HepG2 (cell line): ENCODE results near the gene MED10. TPM values are rescaled to one million over a fixed set of nuclear protein-coding genes. Genes with fewer than 3 reads are reported as not detected.

Experiments used
- ATAC-seq: fragments of 200-7000 bp; cut with Tn5 transposase; 3 replicates; pipeline ENCODE4 v1.9.1; 2020; ENCODE audit warnings: mild to moderate bottlenecking, moderate library complexity
- BruUV-seq: library from RNA; stranded (reverse); fragments of 400-500 nt; replicated peaks from 2 replicates; lab custom pipeline; 2021; lab: Mats Ljungman, UMichigan
- CTCF ChIA-PET: fragments of 300-600 bp; formaldehyde crosslinking; extraction: SDS; loops from one replicate; lab custom pipeline; 2021; ENCODE audit warnings: low total read pairs, inconsistent platforms, low intra/inter-chr PET ratio; lab: Yijun Ruan, JAX
- POLR2A ChIA-PET: fragments of 350-600 bp; sonication (Branson Sonifier 250); formaldehyde crosslinking; loops from one replicate; lab custom pipeline; 2020; ENCODE audit warnings: antibody characterized with exemption, inconsistent platforms; lab: Yijun Ruan, JAX
- DNase-seq: peaks from one replicate; pipeline ENCODE4 v3.0.0-alpha.2; 2015; ENCODE audit warnings: low spot score
- FAIRE-seq: peaks from 3 replicates; lab custom pipeline; 2011; peaks lifted over from hg19 to GRCh38; lab: Jason Lieb, UNC
- H2AFZ ChIP-seq: one replicate; pipeline ENCODE4 v1.6.1; 2011; ENCODE audit warnings: low read length, inconsistent platforms
- H3K27ac ChIP-seq: fragments of 300-600 bp; 3 replicates; pipeline ENCODE4 v1.8.0; 2011; ENCODE audit warnings: mixed run types, mild to moderate bottlenecking, mixed read lengths, low read length, inconsistent platforms; ENCODE audit not compliant: insufficient read depth; ENCODE audit errors: extremely low read length
- H3K27me3 ChIP-seq, 2 experiments: fragments of 200-600 bp in 1 of 2; 2 replicates in 1 of 2; 3 replicates in 1 of 2; pipeline versions ENCODE4 v1.6.0 to v1.8.0; 2011; ENCODE audit warnings: low read length in 2 of 2, mild to moderate bottlenecking in 2 of 2, moderate library complexity in 2 of 2, inconsistent platforms in 1 of 2; ENCODE audit not compliant: insufficient read depth in 2 of 2, control insufficient read depth in 1 of 2
- H3K36me3 ChIP-seq, 2 experiments: fragments of 200-600 bp in 1 of 2; replicated peaks in 1 of 2; 2 replicates in 1 of 2; 3 replicates in 1 of 2; pipeline versions ENCODE4 v1.5.1 to v1.8.0; 2011; ENCODE audit warnings: low read length in 2 of 2, inconsistent platforms in 1 of 2; ENCODE audit not compliant: insufficient read depth in 2 of 2, control insufficient read depth in 1 of 2
- H3K4me1 ChIP-seq: 2 replicates; pipeline ENCODE4 v1.5.1; 2012; ENCODE audit warnings: low read length, inconsistent platforms; ENCODE audit not compliant: insufficient read depth
- H3K4me2 ChIP-seq: 2 replicates; pipeline ENCODE4 v1.6.0; 2011; ENCODE audit warnings: low read depth, low read length, inconsistent platforms
- H3K4me3 ChIP-seq, 3 experiments: fragments of 200-600 bp in 1 of 3; sonication (generic), shearing (Covaris generic) in 1 of 3; replicated peaks in 1 of 3; 2 replicates each; pipeline ENCODE4 v1.5.1; 2011 to 2016; ENCODE audit warnings: low read length in 3 of 3, inconsistent platforms in 2 of 3, low read depth in 2 of 3, mild to moderate bottlenecking in 2 of 3, control low read depth in 1 of 3, mixed read lengths in 1 of 3; ENCODE audit not compliant: insufficient read depth in 1 of 3
- H3K79me2 ChIP-seq: one replicate; pipeline ENCODE4 v1.6.1; 2011; ENCODE audit warnings: low read length, inconsistent platforms; ENCODE audit not compliant: insufficient read depth
- H3K9ac ChIP-seq: 2 replicates; pipeline ENCODE4 v1.6.0; 2011; ENCODE audit warnings: mild to moderate bottlenecking, low read depth, low read length, inconsistent platforms; ENCODE audit not compliant: insufficient read depth
- H3K9me3 ChIP-seq: 2 replicates; pipeline ENCODE4 v1.5.1; 2012; ENCODE audit warnings: mild to moderate bottlenecking, low read length
- H4K20me1 ChIP-seq: 2 replicates; pipeline ENCODE4 v1.6.0; 2011; ENCODE audit warnings: inconsistent platforms, mild to moderate bottlenecking, low read length, moderate library complexity; ENCODE audit not compliant: insufficient read depth
- CC2D1A ChIP-seq: sonication (generic); formaldehyde crosslinking; IDR thresholded peaks from 2 replicates; pipeline ENCODE4 v1.8.1; 2023; ENCODE audit warnings: mild to moderate bottlenecking, missing genetic modification reagents
- CEBPB ChIP-seq: IDR thresholded peaks from 2 replicates; pipeline ENCODE4 v1.6.1; 2011; ENCODE audit warnings: low read depth, low read length, improper control_type of control experiment, borderline replicate concordance
- IRF2 ChIP-seq: IDR thresholded peaks from 2 replicates; pipeline ENCODE4 v1.6.1; 2018; ENCODE audit warnings: missing genetic modification reagents, missing compliant biosample characterization
- KAT8 ChIP-seq: IDR thresholded peaks from 2 replicates; pipeline ENCODE4 v1.6.1; 2016; ENCODE audit warnings: missing genetic modification reagents, missing compliant biosample characterization
- KDM3A ChIP-seq: IDR thresholded peaks from 2 replicates; pipeline ENCODE4 v1.6.1; 2018; ENCODE audit warnings: low read depth, missing compliant biosample characterization
- KLF13 ChIP-seq: sonication (generic); formaldehyde crosslinking; IDR thresholded peaks from 2 replicates; pipeline ENCODE4 v1.4.0; 2020; ENCODE audit warnings: mild to moderate bottlenecking, missing genetic modification reagents
- MTF1 ChIP-seq: sonication (generic); formaldehyde crosslinking; IDR thresholded peaks from 2 replicates; pipeline ENCODE4 v1.5.0; 2020; ENCODE audit warnings: missing genetic modification reagents
- PHF20 ChIP-seq: sonication (generic); formaldehyde crosslinking; IDR thresholded peaks from 2 replicates; pipeline ENCODE4 v1.5.0; 2020; ENCODE audit warnings: mild to moderate bottlenecking, missing genetic modification reagents
- SP140L ChIP-seq: sonication (generic); formaldehyde crosslinking; IDR thresholded peaks from 2 replicates; pipeline ENCODE4 v1.4.0; 2020; ENCODE audit warnings: missing genetic modification reagents, borderline replicate concordance
- THYN1 ChIP-seq: sonication (generic); formaldehyde crosslinking; IDR thresholded peaks from 2 replicates; pipeline ENCODE4 v1.8.1; 2023; ENCODE audit warnings: low read depth, mild to moderate bottlenecking, moderate library complexity, missing genetic modification reagents, borderline replicate concordance
- U2AF2 ChIP-seq: fragments of 200-400 bp; formaldehyde crosslinking; IDR thresholded peaks from 2 replicates; pipeline ENCODE4 v1.6.1; 2017; ENCODE audit warnings: low read depth, mild to moderate bottlenecking, low read length
- ZNF235 ChIP-seq: sonication (generic); formaldehyde crosslinking; IDR thresholded peaks from 2 replicates; pipeline ENCODE4 v1.8.1; 2023; ENCODE audit warnings: mild to moderate bottlenecking, missing genetic modification reagents, borderline replicate concordance
- ZNF30 ChIP-seq: sonication (generic); formaldehyde crosslinking; IDR thresholded peaks from 2 replicates; pipeline ENCODE4 v1.5.0; 2020; ENCODE audit warnings: mild to moderate bottlenecking, missing genetic modification reagents
- ZNF367 ChIP-seq: sonication (generic); formaldehyde crosslinking; IDR thresholded peaks from 2 replicates; pipeline ENCODE4 v1.4.0; 2020; ENCODE audit warnings: missing genetic modification reagents, borderline replicate concordance
- ZNF775 ChIP-seq: sonication (generic); formaldehyde crosslinking; IDR thresholded peaks from 2 replicates; pipeline ENCODE4 v1.4.0; 2020; ENCODE audit warnings: missing genetic modification reagents, mild to moderate bottlenecking, moderate library complexity, borderline replicate concordance
- WGBS: methylation state at CpG from one replicate; pipeline ENCODE4 v1.1.6; 2017; ENCODE audit warnings: low lambda C conversion rate; 5-methylcytosine and 5-hydroxymethylcytosine counted together
- in situ Hi-C: cut with HindIII; loops from 2 replicates; pipeline ENCODE4 v1.10.0; 2017; ENCODE audit warnings: low pct_unique_long_range_greater_than_20kb; ENCODE audit not compliant: extremely low pct_ligation_motif_present
- intact Hi-C: fragments of 100-400 bp; cut with micrococcal nuclease; formaldehyde crosslinking; loops from one replicate; pipeline ENCODE4 v1.10.0; 2022; ENCODE audit not compliant: unreplicated experiment
- polyA plus RNA-seq, 8 experiments: library from polyadenylated mRNA; depleted of rRNA in 3 of 8; stranded (reverse) in 7 of 8; unstranded in 1 of 8; fragments of >200 nt; fragmentation: Illumina TruSeq in 4 of 8; extraction: Trizol in 4 of 8; gene quantifications; 2 replicates each; pipeline versions ENCODE4 v1.2.1 to v1.2.3, GENCODE V29; 2011 to 2016; ENCODE audit warnings: low read depth in 4 of 8, missing spikeins in 1 of 8, mixed read lengths in 1 of 8; ENCODE audit not compliant: insufficient read depth in 1 of 8
- total RNA-seq, 5 experiments: library from RNA; depleted of rRNA; stranded (reverse); fragments of >200 nt; fragmentation: Illumina TruSeq; extraction: Trizol; gene quantifications; 2 replicates each; pipeline ENCODE4 v1.2.3, GENCODE V29; 2016; ENCODE audit warnings: low read depth in 1 of 5
- TF ChIP-seq, protein P1 (sequence below): sonication (generic); formaldehyde crosslinking; IDR thresholded peaks from 2 replicates; pipeline ENCODE4 v1.4.0; 2020; ENCODE audit warnings: mild to moderate bottlenecking, missing genetic modification reagents, borderline replicate concordance
- TF ChIP-seq, protein P2 (sequence below): sonication (generic); formaldehyde crosslinking; IDR thresholded peaks from 2 replicates; pipeline ENCODE4 v1.4.0; 2020; ENCODE audit warnings: mild to moderate bottlenecking, missing genetic modification reagents, borderline replicate concordance
- TF ChIP-seq, protein P3 (sequence below): sonication (generic); formaldehyde crosslinking; IDR thresholded peaks from 2 replicates; pipeline ENCODE4 v1.8.0; 2022; ENCODE audit warnings: mild to moderate bottlenecking, missing genetic modification reagents, moderate library complexity

Gene MED10
- total and polyA plus RNA-seq, 2 of the 13 experiments (the other 11 are each of a cell fraction or from before 2014, with no cell fraction given): 11.2 to 23.7 TPM

DNA sequence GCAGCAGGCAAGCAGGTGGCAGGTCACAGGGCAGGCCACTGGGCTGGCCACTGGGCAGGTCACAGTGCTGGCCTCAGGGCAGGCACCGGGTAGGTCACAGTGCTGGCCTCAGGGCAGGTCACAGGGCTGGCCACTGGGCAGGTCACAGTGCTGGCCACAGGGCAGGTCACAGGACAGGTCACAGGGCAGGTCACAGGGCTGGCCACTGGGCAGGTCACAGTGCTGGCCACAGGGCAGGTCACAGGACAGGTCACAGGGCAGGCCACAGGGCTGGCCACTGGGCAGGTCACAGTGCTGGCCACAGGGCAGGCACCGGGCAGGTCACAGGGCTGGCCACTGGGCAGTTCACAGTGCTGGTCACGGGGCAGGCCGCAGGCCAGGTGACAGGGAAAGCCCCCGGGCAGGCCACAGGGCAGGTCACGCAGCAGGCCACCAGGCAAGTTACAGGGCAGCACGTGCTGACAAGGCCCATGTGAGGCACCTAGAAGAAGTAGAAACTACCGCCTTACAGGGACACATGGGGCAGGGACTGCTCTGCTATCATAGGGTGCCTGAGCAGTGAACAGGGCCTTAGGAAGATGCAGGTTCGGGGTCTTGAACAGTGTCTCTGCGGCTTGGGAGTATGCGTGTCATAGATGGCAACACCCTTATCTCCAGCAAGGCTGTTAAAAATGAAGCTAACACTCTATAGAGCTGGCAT lies 18.6 kb upstream of the MED10 start:
- Histone ChIP-seq H3K79me2 (no peaks in the 10 kb centered on the region), H3K4me2 (no peak overlapping the region), H3K9me3 (no peaks in the 10 kb centered on the region), H3K27me3 (peaks cover 5 to 30% of the 10 kb centered on the region in 2 experiments), H2AFZ (no peak overlapping the region), H3K27ac (no peak overlapping the region), H3K36me3 (no peaks in the 10 kb centered on the region), H3K4me3 (no peak overlapping the region), H3K4me1 (no peaks in the 10 kb centered on the region), H4K20me1 (no peaks in the 10 kb centered on the region), H3K9ac (no peak overlapping the region)
- in situ Hi-C loops: loop anchor here (25.0 kb wide), 1 partner anchor 340 kb away; no protein-coding TSS in a partner anchor
- WGBS: 51% methylated on average over 6 of the region's 11 CpGs
- BruUV-seq: no TSS peak
- ChIA-PET CTCF (no interaction called here), POLR2A (no interaction called here)
- no peak for FAIRE-seq
- no peak; the same call in 2 of the 3 replicates for ATAC-seq
- DNase-seq: no peak
- TF ChIP-seq ZNF30 (CRISPR knock-in tag) (no peak), KLF13 (CRISPR knock-in tag) (no peak), CC2D1A (CRISPR knock-in tag) (no peak), MTF1 (CRISPR knock-in tag) (no peak), ZNF235 (CRISPR knock-in tag) (no peak), SP140L (CRISPR knock-in tag) (no peak), KAT8 (CRISPR knock-in tag) (no peak), ZNF775 (no peak), U2AF2 (no peak), IRF2 (no peak), CEBPB (no peak), KDM3A (CRISPR knock-in tag) (no peak), ZNF367 (CRISPR knock-in tag) (no peak), THYN1 (no peak), PHF20 (CRISPR knock-in tag) (no peak)
- TF ChIP-seq, protein P1, sequence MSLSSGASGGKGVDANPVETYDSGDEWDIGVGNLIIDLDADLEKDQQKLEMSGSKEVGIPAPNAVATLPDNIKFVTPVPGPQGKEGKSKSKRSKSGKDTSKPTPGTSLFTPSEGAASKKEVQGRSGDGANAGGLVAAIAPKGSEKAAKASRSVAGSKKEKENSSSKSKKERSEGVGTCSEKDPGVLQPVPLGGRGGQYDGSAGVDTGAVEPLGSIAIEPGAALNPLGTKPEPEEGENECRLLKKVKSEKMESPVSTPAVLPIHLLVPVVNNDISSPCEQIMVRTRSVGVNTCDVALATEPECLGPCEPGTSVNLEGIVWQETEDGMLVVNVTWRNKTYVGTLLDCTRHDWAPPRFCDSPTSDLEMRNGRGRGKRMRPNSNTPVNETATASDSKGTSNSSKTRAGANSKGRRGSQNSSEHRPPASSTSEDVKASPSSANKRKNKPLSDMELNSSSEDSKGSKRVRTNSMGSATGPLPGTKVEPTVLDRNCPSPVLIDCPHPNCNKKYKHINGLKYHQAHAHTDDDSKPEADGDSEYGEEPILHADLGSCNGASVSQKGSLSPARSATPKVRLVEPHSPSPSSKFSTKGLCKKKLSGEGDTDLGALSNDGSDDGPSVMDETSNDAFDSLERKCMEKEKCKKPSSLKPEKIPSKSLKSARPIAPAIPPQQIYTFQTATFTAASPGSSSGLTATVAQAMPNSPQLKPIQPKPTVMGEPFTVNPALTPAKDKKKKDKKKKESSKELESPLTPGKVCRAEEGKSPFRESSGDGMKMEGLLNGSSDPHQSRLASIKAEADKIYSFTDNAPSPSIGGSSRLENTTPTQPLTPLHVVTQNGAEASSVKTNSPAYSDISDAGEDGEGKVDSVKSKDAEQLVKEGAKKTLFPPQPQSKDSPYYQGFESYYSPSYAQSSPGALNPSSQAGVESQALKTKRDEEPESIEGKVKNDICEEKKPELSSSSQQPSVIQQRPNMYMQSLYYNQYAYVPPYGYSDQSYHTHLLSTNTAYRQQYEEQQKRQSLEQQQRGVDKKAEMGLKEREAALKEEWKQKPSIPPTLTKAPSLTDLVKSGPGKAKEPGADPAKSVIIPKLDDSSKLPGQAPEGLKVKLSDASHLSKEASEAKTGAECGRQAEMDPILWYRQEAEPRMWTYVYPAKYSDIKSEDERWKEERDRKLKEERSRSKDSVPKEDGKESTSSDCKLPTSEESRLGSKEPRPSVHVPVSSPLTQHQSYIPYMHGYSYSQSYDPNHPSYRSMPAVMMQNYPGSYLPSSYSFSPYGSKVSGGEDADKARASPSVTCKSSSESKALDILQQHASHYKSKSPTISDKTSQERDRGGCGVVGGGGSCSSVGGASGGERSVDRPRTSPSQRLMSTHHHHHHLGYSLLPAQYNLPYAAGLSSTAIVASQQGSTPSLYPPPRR (CRISPR knock-in tag): no peak
- TF ChIP-seq, protein P2, sequence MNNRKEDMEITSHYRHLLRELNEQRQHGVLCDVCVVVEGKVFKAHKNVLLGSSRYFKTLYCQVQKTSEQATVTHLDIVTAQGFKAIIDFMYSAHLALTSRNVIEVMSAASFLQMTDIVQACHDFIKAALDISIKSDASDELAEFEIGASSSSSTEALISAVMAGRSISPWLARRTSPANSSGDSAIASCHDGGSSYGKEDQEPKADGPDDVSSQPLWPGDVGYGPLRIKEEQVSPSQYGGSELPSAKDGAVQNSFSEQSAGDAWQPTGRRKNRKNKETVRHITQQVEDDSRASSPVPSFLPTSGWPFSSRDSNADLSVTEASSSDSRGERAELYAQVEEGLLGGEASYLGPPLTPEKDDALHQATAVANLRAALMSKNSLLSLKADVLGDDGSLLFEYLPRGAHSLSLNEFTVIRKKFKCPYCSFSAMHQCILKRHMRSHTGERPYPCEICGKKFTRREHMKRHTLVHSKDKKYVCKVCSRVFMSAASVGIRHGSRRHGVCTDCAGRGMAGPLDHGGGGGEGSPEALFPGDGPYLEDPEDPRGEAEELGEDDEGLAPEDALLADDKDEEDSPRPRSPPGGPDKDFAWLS (CRISPR knock-in tag): no peak
- TF ChIP-seq, protein P3, sequence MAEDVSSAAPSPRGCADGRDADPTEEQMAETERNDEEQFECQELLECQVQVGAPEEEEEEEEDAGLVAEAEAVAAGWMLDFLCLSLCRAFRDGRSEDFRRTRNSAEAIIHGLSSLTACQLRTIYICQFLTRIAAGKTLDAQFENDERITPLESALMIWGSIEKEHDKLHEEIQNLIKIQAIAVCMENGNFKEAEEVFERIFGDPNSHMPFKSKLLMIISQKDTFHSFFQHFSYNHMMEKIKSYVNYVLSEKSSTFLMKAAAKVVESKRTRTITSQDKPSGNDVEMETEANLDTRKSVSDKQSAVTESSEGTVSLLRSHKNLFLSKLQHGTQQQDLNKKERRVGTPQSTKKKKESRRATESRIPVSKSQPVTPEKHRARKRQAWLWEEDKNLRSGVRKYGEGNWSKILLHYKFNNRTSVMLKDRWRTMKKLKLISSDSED (CRISPR knock-in tag): no peak
- intact Hi-C loops: no loop called here
